Stimulated activated naive CD4-positive, alpha-beta T cell (primary cell): ENCODE results near the gene PHIP.
"Not testable (repeated sequence)": the region's sequence is repeated elsewhere in the genome, so short reads cannot be mapped to it uniquely, and the experiment has no call there.

Experiments
- DNase-seq, 6 experiments: peaks; one replicate each; lab custom pipeline; 2025; lab: John Stamatoyannopoulos, UW

Gene PHIP

GRCh38 chr6:78925317-78925716, 152.7 kb downstream of the PHIP start:
- DNase-seq: no peak

- not testable (repeated sequence) for DNase-seq
These were observed 156.9 kb downstream of the PHIP start for GRCh38 chr6:78921168-78921567.

- no peak for DNase-seq
These were observed 160.3 kb downstream of the PHIP start for GRCh38 chr6:78917788-78918187.

- no peak for DNase-seq
These were observed 161.6 kb downstream of the PHIP start for GRCh38 chr6:78916411-78916810.

- no peak for DNase-seq
These were observed 166.7 kb downstream of the PHIP start for GRCh38 chr6:78911218-78911940.

- no peak for DNase-seq
These were observed 167.4 kb downstream of the PHIP start for GRCh38 chr6:78910591-78911171.

- DNase-seq: no peak
These were observed 168.0 kb downstream of the PHIP start for GRCh38 chr6:78910010-78910409.

- DNase-seq: no peak
These were observed 168.7 kb downstream of the PHIP start for GRCh38 chr6:78909391-78909790.

- DNase-seq: no peak
These were observed 169.4 kb downstream of the PHIP start for GRCh38 chr6:78908621-78909020.

GRCh38 chr6:78896227-78896626, 181.8 kb downstream of the PHIP start:
- no peak for DNase-seq

- not testable (repeated sequence) for DNase-seq
These were observed 188.2 kb downstream of the PHIP start for GRCh38 chr6:78889901-78890300.
